Right lobe of liver (tissue), 4 donors: ENCODE results near the gene CBX2.

Experiments used
- POLR2A ChIP-seq: fragments of 450-650 bp; IDR thresholded peaks from one replicate; pipeline ENCODE4 v1.6.1; 2017; ENCODE audit warnings: antibody characterized with exemption, mild to moderate bottlenecking
- TF ChIP-seq, protein P1 (sequence below), 4 donors: fragments of 200-600 bp in 3 of 4; fragments of 450-650 bp in 1 of 4; IDR thresholded peaks; one replicate each; pipeline versions ENCODE4 v1.5.1 to v1.8.0; 2016 to 2022; ENCODE audit warnings: antibody characterized with exemption in 4 of 4, mild to moderate bottlenecking in 2 of 4
- donor health status: DM: no; HTN: no; CAD: no.
- donor health status: DM: no; HTN: no; CAD: no.
- donor health status: DM: no; HTN: yes; CAD: no.

DNA sequence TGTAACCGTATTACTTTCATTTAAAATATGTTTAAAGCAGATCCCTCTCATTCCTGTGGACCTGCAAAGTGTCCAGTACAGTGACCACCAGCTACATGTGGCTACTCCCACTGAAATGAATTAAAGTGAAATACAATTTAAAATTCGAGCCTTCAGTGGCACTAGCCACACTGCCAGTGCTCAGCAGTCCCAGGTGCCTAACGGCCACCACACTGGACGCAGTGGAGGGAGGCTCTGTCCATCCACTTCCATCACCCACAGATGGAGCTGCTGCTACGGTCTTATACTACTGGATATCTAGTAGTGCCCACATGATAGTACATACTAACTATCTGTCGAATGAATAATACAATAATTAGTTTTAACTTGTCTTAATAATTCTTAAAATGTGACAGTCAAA lies 2.3 kb upstream of the CBX2 start:
- TF ChIP-seq, protein P1, sequence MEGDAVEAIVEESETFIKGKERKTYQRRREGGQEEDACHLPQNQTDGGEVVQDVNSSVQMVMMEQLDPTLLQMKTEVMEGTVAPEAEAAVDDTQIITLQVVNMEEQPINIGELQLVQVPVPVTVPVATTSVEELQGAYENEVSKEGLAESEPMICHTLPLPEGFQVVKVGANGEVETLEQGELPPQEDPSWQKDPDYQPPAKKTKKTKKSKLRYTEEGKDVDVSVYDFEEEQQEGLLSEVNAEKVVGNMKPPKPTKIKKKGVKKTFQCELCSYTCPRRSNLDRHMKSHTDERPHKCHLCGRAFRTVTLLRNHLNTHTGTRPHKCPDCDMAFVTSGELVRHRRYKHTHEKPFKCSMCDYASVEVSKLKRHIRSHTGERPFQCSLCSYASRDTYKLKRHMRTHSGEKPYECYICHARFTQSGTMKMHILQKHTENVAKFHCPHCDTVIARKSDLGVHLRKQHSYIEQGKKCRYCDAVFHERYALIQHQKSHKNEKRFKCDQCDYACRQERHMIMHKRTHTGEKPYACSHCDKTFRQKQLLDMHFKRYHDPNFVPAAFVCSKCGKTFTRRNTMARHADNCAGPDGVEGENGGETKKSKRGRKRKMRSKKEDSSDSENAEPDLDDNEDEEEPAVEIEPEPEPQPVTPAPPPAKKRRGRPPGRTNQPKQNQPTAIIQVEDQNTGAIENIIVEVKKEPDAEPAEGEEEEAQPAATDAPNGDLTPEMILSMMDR (IDR thresholded peaks at IDR 0.05) = no peak
- TF ChIP-seq POLR2A = no peak
